GM12878 (cell line): ENCODE results near the gene PTPRD. TPM values are rescaled to one million over a fixed set of nuclear protein-coding genes. Genes with fewer than 3 reads are reported as not detected.

Source experiments
- ATAC-seq: fragments of 200-7000 bp; cut with Tn5 transposase; 3 replicates; pipeline ENCODE4 v1.9.1; 2020; ENCODE audit warnings: mild to moderate bottlenecking, moderate library complexity
- BruUV-seq: library from RNA; stranded (reverse); fragments of 400-500 nt; replicated peaks from 2 replicates; lab custom pipeline; 2021; lab: Mats Ljungman, UMichigan
- CTCF ChIA-PET: fragments of 300-600 bp; sonication (Branson Sonifier 250); formaldehyde crosslinking; extraction: SDS; loops from one replicate; lab custom pipeline; 2021; ENCODE audit warnings: inconsistent platforms; lab: Yijun Ruan, JAX
- POLR2A ChIA-PET: fragments of 350-600 bp; formaldehyde crosslinking; extraction: SDS; loops from one replicate; lab custom pipeline; 2021; ENCODE audit warnings: inconsistent platforms; lab: Charles Lee
- RAD21 ChIA-PET: fragments of 300-600 bp; sonication (Branson Sonifier 250); formaldehyde crosslinking; loops from one replicate; lab custom pipeline; 2023; ENCODE audit warnings: antibody characterized with exemption; ENCODE audit not compliant: unreplicated experiment; lab: Charles Lee
- SMC1A ChIA-PET: fragments of 300-600 bp; sonication (Branson Sonifier 250); formaldehyde crosslinking; loops from one replicate; lab custom pipeline; 2023; ENCODE audit not compliant: unreplicated experiment, uncharacterized antibody; lab: Charles Lee
- DNase-seq: peaks from one replicate; pipeline ENCODE4 v3.0.0-alpha.2; 2011; ENCODE audit warnings: low read depth, low spot score
- FAIRE-seq: peaks from 3 replicates; lab custom pipeline; 2011; peaks lifted over from hg19 to GRCh38; lab: Jason Lieb, UNC
- H2AFZ ChIP-seq: 2 replicates; pipeline ENCODE4 v1.6.0; 2011; ENCODE audit warnings: low read depth, low read length, control low read depth; ENCODE audit not compliant: control insufficient read depth
- H3K27ac ChIP-seq: 2 replicates; pipeline ENCODE4 v1.5.1; 2011; ENCODE audit warnings: control low read depth; ENCODE audit not compliant: control insufficient read depth, insufficient read depth
- H3K27me3 ChIP-seq, 2 experiments: replicated peaks in 1 of 2; 2 replicates each; pipeline versions ENCODE4 v1.6.0 to v1.6.1; 2011; ENCODE audit warnings: low read length in 1 of 2; ENCODE audit not compliant: control insufficient read depth in 2 of 2, insufficient read depth in 2 of 2
- H3K36me3 ChIP-seq, 2 experiments: 2 replicates each; pipeline ENCODE4 v1.5.1; 2011; ENCODE audit warnings: low read length in 1 of 2; ENCODE audit not compliant: control insufficient read depth in 2 of 2, insufficient read depth in 2 of 2
- H3K4me1 ChIP-seq: 2 replicates; pipeline ENCODE4 v1.6.1; 2011; ENCODE audit warnings: mild to moderate bottlenecking, low read length, moderate library complexity, mixed read lengths; ENCODE audit not compliant: control insufficient read depth, insufficient read depth
- H3K4me2 ChIP-seq: 2 replicates; pipeline ENCODE4 v1.6.0; 2011; ENCODE audit warnings: control low read depth; ENCODE audit not compliant: control insufficient read depth, insufficient read depth
- H3K4me3 ChIP-seq: fragments of 200-600 bp; sonication (generic); 2 replicates; pipeline ENCODE4 v1.5.1; 2016
- H3K79me2 ChIP-seq: 2 replicates; pipeline ENCODE4 v1.6.0; 2011; ENCODE audit warnings: low read length; ENCODE audit not compliant: control insufficient read depth, insufficient read depth
- H3K9ac ChIP-seq: 2 replicates; pipeline ENCODE4 v1.8.0; 2011; ENCODE audit warnings: low read length, control low read depth, mixed read lengths; ENCODE audit not compliant: control insufficient read depth, insufficient read depth
- H3K9me3 ChIP-seq: replicated peaks from 3 replicates; pipeline ENCODE4 v1.5.1; 2011; ENCODE audit warnings: mild to moderate bottlenecking, low read length; ENCODE audit not compliant: control insufficient read depth, insufficient read depth
- H4K20me1 ChIP-seq: 2 replicates; pipeline ENCODE4 v1.6.0; 2011; ENCODE audit not compliant: control insufficient read depth, insufficient read depth
- BMI1 ChIP-seq: fragments of 450-650 bp; IDR thresholded peaks from 2 replicates; pipeline ENCODE4 v1.6.1; 2016; ENCODE audit warnings: mild to moderate bottlenecking, moderate library complexity, borderline replicate concordance
- EGR1 ChIP-seq, 2 experiments: IDR thresholded peaks; 1 replicate in 1 of 2; 2 replicates in 1 of 2; pipeline ENCODE4 v1.6.1; 2011 to 2012; ENCODE audit warnings: low read depth in 2 of 2, low read length in 2 of 2, borderline replicate concordance in 1 of 2, mild to moderate bottlenecking in 1 of 2, moderate library complexity in 1 of 2
- ESRRA ChIP-seq: IDR thresholded peaks from 2 replicates; pipeline ENCODE4 v1.6.1; 2012; ENCODE audit warnings: mild to moderate bottlenecking, low read length, improper control_type of control experiment
- KDM1A ChIP-seq: fragments of 200-600 bp; sonication (generic); IDR thresholded peaks from 2 replicates; pipeline ENCODE4 v1.6.1; 2016; ENCODE audit warnings: borderline replicate concordance
- MTA3 ChIP-seq: IDR thresholded peaks from 2 replicates; pipeline ENCODE4 v1.6.1; 2012; ENCODE audit warnings: low read length, inconsistent platforms, borderline replicate concordance
- NR2C1 ChIP-seq: fragments of 450-650 bp; IDR thresholded peaks from 2 replicates; pipeline ENCODE4 v1.6.1; 2017; ENCODE audit warnings: antibody characterized with exemption, mild to moderate bottlenecking, moderate library complexity
- RELA ChIP-seq: fragments of 450-650 bp; IDR thresholded peaks from 2 replicates; pipeline ENCODE4 v1.8.0; 2014; ENCODE audit warnings: borderline replicate concordance; ENCODE audit not compliant: partially characterized antibody
- RUNX3 ChIP-seq: IDR thresholded peaks from 2 replicates; pipeline ENCODE4 v1.6.1; 2012; ENCODE audit warnings: low read length, inconsistent platforms
- SMAD1 ChIP-seq: fragments of 450-650 bp; IDR thresholded peaks from 2 replicates; pipeline ENCODE4 v1.6.1; 2018; ENCODE audit warnings: mild to moderate bottlenecking, low read depth; ENCODE audit not compliant: partially characterized antibody
- SREBF2 ChIP-seq: IDR thresholded peaks from 2 replicates; pipeline ENCODE4 v1.6.1; 2012; ENCODE audit warnings: mild to moderate bottlenecking, low read length
- SRF ChIP-seq, 2 experiments: IDR thresholded peaks; 2 replicates each; pipeline ENCODE4 v1.6.1; 2011; ENCODE audit warnings: low read depth in 2 of 2, low read length in 2 of 2, mild to moderate bottlenecking in 1 of 2, moderate library complexity in 1 of 2
- SUPT20H ChIP-seq: IDR thresholded peaks from 2 replicates; pipeline ENCODE4 v1.6.1; 2011; ENCODE audit warnings: low read depth, mild to moderate bottlenecking, low read length, moderate library complexity, borderline replicate concordance; ENCODE audit not compliant: control insufficient read depth
- TCF7 ChIP-seq: IDR thresholded peaks from 2 replicates; pipeline ENCODE4 v1.6.1; 2014; ENCODE audit warnings: antibody characterized with exemption, borderline replicate concordance
- ZZZ3 ChIP-seq: IDR thresholded peaks from 2 replicates; pipeline ENCODE4 v1.6.1; 2011; ENCODE audit warnings: low read depth; ENCODE audit not compliant: control insufficient read depth, insufficient read length
- WGBS: methylation state at CpG from one replicate; pipeline ENCODE4 v1.1.6; 2016; ENCODE audit warnings: low lambda C conversion rate; ENCODE audit not compliant: insufficient replicate concordance, insufficient coverage; ENCODE audit errors: missing lambda C conversion rate; 5-methylcytosine and 5-hydroxymethylcytosine counted together
- in situ Hi-C: fragments of 300-500 bp; cut with MboI; formaldehyde crosslinking; loops from 9 replicates; pipeline ENCODE4 v1.14.3; 2018; ENCODE audit warnings: mixed read lengths
- intact Hi-C: fragments of 100-400 bp; cut with micrococcal nuclease; formaldehyde crosslinking; loops from one replicate; pipeline ENCODE4 v1.14.2; 2022; ENCODE audit not compliant: unreplicated experiment
- polyA plus RNA-seq, 11 experiments: library from polyadenylated mRNA; depleted of rRNA in 4 of 11; unstranded in 6 of 11; stranded (reverse) in 5 of 11; fragments of >200 nt; fragmentation: Nextera tagmentation in 4 of 11; fragmentation: Illumina TruSeq in 1 of 11; extraction: Ambion mirVana in 4 of 11; extraction: Trizol in 1 of 11; gene quantifications; 1 replicate in 1 of 11; 2 replicates in 10 of 11; pipeline versions ENCODE4 v1.2.1 to v1.2.3, GENCODE V29; 2011 to 2016; ENCODE audit warnings: inconsistent platforms in 2 of 11, missing spikeins in 2 of 11, low read depth in 1 of 11
- total RNA-seq, 4 experiments: library from RNA; depleted of rRNA in 3 of 4; stranded (reverse); fragments of >200 nt in 3 of 4; fragmentation: Illumina TruSeq in 1 of 4; extraction: Trizol in 1 of 4; gene quantifications; 2 replicates each; pipeline versions ENCODE4 v1.2.1 to v1.2.3, GENCODE V29; 2013 to 2021
- TF ChIP-seq, protein P1 (sequence below): IDR thresholded peaks from 2 replicates; pipeline ENCODE4 v1.6.1; 2011; ENCODE audit warnings: borderline replicate concordance, low read depth, mild to moderate bottlenecking, moderate library complexity, mixed read lengths, low read length; ENCODE audit not compliant: insufficient read depth; ENCODE audit errors: extremely low read length

PTPRD gene
- total and polyA plus RNA-seq, 10 of the 15 experiments (the other 5 are each of a cell fraction or from before 2014, with no cell fraction given): under 0.01 to 0.05 (median 0.01) TPM; not detected in 7

DNA sequence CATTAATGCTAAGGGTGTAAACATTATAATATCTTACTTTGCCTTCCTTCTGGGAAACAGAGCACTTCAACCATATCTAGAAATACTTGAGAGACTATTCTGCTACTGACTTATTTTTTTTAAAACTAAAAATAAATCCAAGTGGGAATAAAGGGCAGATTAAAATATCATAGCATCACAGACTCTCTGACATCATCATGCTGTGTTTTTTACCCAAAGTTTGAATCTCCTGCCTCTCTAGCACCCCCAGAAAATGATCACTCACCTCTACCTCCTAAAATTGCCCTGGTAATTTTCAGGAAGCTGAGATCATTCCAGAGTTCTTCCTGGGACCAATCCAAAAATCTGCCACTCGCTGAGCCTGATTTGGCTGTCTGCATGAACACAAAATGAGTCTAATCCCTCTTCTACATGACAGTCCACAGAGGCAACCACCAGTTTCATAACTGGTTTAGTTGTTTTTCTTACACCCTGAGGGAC lies 1999.4 kb downstream of the PTPRD start:
- WGBS: 0% methylated on average over 1 of the region's 1 CpG
- DNase-seq (no peak), FAIRE-seq (no peak), ATAC-seq (no peak)
- intact Hi-C loops (no loop called here), in situ Hi-C loops (no loop called here)
- SMC1A ChIA-PET: interaction anchor here (0.6 kb wide), 1 partner anchor 252 kb away, joined by 3 read pairs; no protein-coding TSS in a partner anchor
- no peaks in the 10 kb centered on the region for H3K36me3 ChIP-seq
- no peak overlapping the region for H3K27ac ChIP-seq
- H4K20me1 ChIP-seq: no peaks in the 10 kb centered on the region
- no TSS peak for BruUV-seq
- CTCF ChIA-PET: no interaction called here
- no peak overlapping the region for H2AFZ ChIP-seq
- H3K9ac ChIP-seq: no peak overlapping the region
- RAD21 ChIA-PET: no interaction called here
- H3K27me3 ChIP-seq: no peaks in the 10 kb centered on the region
- H3K4me3 ChIP-seq: no peak overlapping the region
- POLR2A ChIA-PET: no interaction called here
- H3K79me2 ChIP-seq: no peaks in the 10 kb centered on the region
- H3K4me2 ChIP-seq: no peak overlapping the region
- TF ChIP-seq, protein P1, sequence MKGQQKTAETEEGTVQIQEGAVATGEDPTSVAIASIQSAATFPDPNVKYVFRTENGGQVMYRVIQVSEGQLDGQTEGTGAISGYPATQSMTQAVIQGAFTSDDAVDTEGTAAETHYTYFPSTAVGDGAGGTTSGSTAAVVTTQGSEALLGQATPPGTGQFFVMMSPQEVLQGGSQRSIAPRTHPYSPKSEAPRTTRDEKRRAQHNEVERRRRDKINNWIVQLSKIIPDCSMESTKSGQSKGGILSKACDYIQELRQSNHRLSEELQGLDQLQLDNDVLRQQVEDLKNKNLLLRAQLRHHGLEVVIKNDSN: no peak
- TF ChIP-seq KDM1A (no peak), TCF7 (no peak), RELA (no peak), ESRRA (no peak), NR2C1 (no peak), RUNX3 (no peak), SMAD1 (no peak), ZZZ3 (no peak), SRF (IDR thresholded peaks at IDR 0.05; ENCODE audit: low read depth in 2 of 2, low read length in 2 of 2) (no peak), SUPT20H (no peak), BMI1 (no peak), MTA3 (no peak), SREBF2 (no peak), EGR1 (IDR thresholded peaks at IDR 0.05; ENCODE audit: borderline replicate concordance in 1 of 2, low read depth in 2 of 2, low read length in 2 of 2) (no peak)
- TF ChIP-seq, all 136 proteins: peak for 0
- no peaks in the 10 kb centered on the region for H3K9me3 ChIP-seq
- no peaks in the 10 kb centered on the region for H3K4me1 ChIP-seq
